Umbilical cord (tissue), 2 donors: ENCODE measurements around the gene VPS33B. TPM values are rescaled to one million over a fixed set of nuclear protein-coding genes. Genes with fewer than 3 reads are reported as not detected.

Experiments used
- DNase-seq: peaks from one replicate; pipeline ENCODE4 v3.0.0-alpha.2; 2015; ENCODE audit warnings: low spot score
- total RNA-seq: library from RNA; depleted of rRNA; stranded (reverse); fragments of >200 nt; gene quantifications from one replicate; pipeline ENCODE4 v1.2.3, GENCODE V29; 2014; ENCODE audit warnings: low replicate concordance; ENCODE audit not compliant: insufficient read depth

The VPS33B gene
- total RNA-seq, 1 donor from 2014 or later: 30.3 TPM

DNA sequence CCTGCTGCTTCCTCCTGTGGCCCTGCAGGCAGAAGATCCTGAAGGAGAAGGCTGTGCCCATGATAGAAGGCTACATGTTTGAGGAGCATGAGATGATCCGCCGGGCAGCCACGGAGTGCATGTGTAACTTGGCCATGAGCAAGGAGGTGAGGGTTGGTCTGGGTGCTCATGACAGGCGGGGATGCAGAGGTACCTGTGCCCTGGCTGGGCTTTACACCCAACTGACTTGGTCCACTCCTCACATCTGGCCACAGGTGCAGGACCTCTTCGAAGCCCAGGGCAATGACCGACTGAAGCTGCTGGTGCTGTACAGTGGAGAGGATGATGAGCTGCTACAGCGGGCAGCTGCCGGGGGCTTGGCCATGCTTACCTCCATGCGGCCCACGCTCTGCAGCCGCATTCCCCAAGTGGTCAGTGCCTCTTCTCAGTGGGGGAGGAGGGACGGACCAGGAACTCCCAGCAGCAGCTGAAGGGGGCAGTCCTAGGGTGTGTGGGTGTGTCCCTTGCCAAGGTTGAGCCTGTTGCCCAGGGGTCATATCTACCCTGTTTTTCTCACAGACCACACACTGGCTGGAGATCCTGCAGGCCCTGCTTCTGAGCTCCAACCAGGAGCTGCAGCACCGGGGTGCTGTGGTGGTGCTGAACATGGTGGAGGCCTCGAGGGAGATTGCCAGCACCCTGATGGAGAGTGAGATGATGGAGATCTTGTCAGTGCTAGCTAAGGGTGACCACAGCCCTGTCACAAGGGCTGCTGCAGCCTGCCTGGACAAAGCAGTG lies 69.3 kb downstream of the VPS33B start:
- no peak for DNase-seq

DNA sequence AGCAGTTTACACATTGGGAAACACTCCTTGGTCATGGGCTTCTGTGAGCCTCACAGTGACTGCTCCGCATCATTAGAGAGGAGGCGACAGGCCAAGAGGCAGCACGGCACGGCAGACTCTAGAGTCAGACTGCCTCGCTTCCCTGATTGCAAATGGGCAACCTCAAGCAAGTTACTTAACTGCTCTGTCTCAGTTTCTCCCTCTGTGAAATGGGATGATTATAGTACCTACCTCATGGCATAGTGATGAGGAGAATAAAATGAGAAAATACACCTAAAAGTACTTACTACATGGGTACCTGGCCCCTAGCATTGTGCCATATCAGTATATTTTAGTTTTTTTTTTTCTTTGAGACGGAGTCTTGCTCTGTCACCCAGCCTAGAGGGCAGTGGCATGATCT lies 71.7 kb downstream of the VPS33B start:
- DNase-seq: no peak

DNA sequence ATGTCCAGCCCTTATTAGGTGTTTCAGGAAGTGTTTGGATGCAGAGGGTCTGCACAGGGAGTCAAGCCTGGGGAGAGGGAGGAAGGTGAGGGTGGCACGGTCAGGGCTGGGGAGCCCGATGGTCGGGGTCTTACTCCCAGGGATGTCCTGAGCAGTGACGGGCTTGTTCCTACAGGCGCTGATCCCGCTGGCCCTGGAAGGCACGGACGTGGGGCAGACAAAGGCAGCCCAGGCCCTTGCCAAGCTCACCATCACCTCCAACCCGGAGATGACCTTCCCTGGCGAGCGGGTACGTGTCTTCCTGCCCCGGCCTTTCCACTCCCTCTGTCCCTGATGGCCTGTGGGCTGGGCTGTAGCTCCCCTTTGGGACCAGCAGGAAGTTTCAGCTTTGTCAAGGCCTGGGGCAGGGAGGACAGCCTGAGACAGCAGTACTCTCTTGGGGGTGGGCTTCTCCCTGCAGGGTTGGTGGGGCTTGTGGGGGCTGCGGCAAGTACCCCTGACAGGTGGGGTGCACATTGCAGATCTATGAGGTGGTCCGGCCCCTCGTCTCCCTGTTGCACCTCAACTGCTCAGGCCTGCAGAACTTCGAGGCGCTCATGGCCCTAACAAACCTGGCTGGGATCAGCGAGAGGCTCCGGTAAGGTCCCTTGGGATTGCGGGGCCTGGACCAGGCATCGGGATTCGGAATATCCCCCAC lies 72.3 kb downstream of the VPS33B start:
- no peak for DNase-seq

Other genes starting within 250 kb of the VPS33B start
- gene FURIN, start 154.0 kb downstream of the VPS33B start, total RNA-seq: 22.9 TPM
- gene FES, start 138.1 kb downstream of the VPS33B start, total RNA-seq: 30.8 TPM
- gene MAN2A2, start 119.3 kb downstream of the VPS33B start, total RNA-seq: 41.4 TPM
- 11.3 TPM for gene HDDC3, start 90.0 kb downstream of the VPS33B start, total RNA-seq
- 56.1 TPM for gene UNC45A, start 87.3 kb downstream of the VPS33B start, total RNA-seq
- gene RCCD1, start 67.7 kb downstream of the VPS33B start, total RNA-seq: 3.9 TPM
- gene PRC1, start 28.1 kb downstream of the VPS33B start, total RNA-seq: 30.1 TPM
- 2.6 TPM for gene SV2B, start 77.7 kb upstream of the VPS33B start, total RNA-seq